A673 (cell line): Measurements from ENCODE around the gene SEPTIN8.

ENCODE experiments used
- EZH2 ChIP-seq: fragments of 200-600 bp; sonication (generic); IDR thresholded peaks from 2 replicates; pipeline ENCODE4 v1.6.1; 2017; ENCODE audit warnings: borderline replicate concordance, low read depth, mild to moderate bottlenecking, mixed read lengths, antibody characterized with exemption, low read length; ENCODE audit not compliant: poor library complexity, severe bottlenecking
- TF ChIP-seq, protein P1 (sequence below): fragments of 300-800, 200-600 bp; sonication (generic); conservative IDR thresholded peaks from 2 replicates; pipeline ENCODE4 v1.5.1; 2017; ENCODE audit warnings: low read depth, mild to moderate bottlenecking, antibody characterized with exemption, low read length, moderate library complexity, mixed read lengths

- TF ChIP-seq, protein P1, sequence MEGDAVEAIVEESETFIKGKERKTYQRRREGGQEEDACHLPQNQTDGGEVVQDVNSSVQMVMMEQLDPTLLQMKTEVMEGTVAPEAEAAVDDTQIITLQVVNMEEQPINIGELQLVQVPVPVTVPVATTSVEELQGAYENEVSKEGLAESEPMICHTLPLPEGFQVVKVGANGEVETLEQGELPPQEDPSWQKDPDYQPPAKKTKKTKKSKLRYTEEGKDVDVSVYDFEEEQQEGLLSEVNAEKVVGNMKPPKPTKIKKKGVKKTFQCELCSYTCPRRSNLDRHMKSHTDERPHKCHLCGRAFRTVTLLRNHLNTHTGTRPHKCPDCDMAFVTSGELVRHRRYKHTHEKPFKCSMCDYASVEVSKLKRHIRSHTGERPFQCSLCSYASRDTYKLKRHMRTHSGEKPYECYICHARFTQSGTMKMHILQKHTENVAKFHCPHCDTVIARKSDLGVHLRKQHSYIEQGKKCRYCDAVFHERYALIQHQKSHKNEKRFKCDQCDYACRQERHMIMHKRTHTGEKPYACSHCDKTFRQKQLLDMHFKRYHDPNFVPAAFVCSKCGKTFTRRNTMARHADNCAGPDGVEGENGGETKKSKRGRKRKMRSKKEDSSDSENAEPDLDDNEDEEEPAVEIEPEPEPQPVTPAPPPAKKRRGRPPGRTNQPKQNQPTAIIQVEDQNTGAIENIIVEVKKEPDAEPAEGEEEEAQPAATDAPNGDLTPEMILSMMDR: no peak
- no peak for TF ChIP-seq EZH2
Measured at GRCh38 chr5:132810605-132811004, 33.6 kb upstream of the SEPTIN8 start.
